HS-27A (cell line): ENCODE measurements around the gene GSS.
A peak's percentile ranks its signal among the peaks of the same experiment; 100 is the strongest.

Source experiments
- DNase-seq: peaks from one replicate; pipeline ENCODE4 v3.0.0-alpha.2; 2012; ENCODE audit warnings: low read depth, missing footprints

Gene GSS

GRCh38 chr20:34946661-34947060, 8.9 kb downstream of the GSS start:
- DNase-seq = no peak

- DNase-seq = no peak
Measured at GRCh38 chr20:34945315-34946077, 10.1 kb downstream of the GSS start.

GRCh38 chr20:34943808-34944567, 11.6 kb downstream of the GSS start:
- no peak for DNase-seq

GRCh38 chr20:34942301-34942700, 13.3 kb downstream of the GSS start:
- no peak for DNase-seq

- no peak for DNase-seq
Measured at GRCh38 chr20:34941226-34941625, 14.4 kb downstream of the GSS start.

- no peak for DNase-seq
Measured at GRCh38 chr20:34940081-34940481, 15.5 kb downstream of the GSS start.

GRCh38 chr20:34938466-34939163, 17.0 kb downstream of the GSS start:
- no peak for DNase-seq

- no peak for DNase-seq
Measured at GRCh38 chr20:34931771-34932170, 23.8 kb downstream of the GSS start.

GRCh38 chr20:34928411-34928810, 27.2 kb downstream of the GSS start:
- DNase-seq = no peak

- no peak for DNase-seq
Measured at GRCh38 chr20:34927736-34928135, 27.9 kb downstream of the GSS start.

- no peak for DNase-seq
Measured at GRCh38 chr20:34926581-34926980, 29.0 kb downstream of the GSS start.

GRCh38 chr20:34925981-34926380, 29.6 kb downstream of the GSS start:
- DNase-seq = no peak

- no peak for DNase-seq
Measured at GRCh38 chr20:34925341-34925740, 30.3 kb downstream of the GSS start.

- no peak for DNase-seq
Measured at GRCh38 chr20:34923414-34923813, 32.2 kb downstream of the GSS start.

GRCh38 chr20:34922654-34923381, 32.8 kb downstream of the GSS start:
- peak; percentile 72 for DNase-seq

GRCh38 chr20:34921436-34921835, 34.2 kb downstream of the GSS start:
- DNase-seq = no peak

GRCh38 chr20:34920055-34920454, 35.6 kb downstream of the GSS start:
- no peak for DNase-seq

GRCh38 chr20:34916774-34917354, 38.7 kb downstream of the GSS start:
- no peak for DNase-seq

GRCh38 chr20:34915749-34916455, 39.7 kb downstream of the GSS start:
- no peak for DNase-seq

GRCh38 chr20:34915131-34915530, 40.5 kb downstream of the GSS start:
- no peak for DNase-seq
